Measurements from ENCODE around the gene DMAP1.

Gene DMAP1

GRCh38 chr1:44256762-44257554 lies 43.7 kb downstream of the DMAP1 start:
- DNase-seq, result no peak

DNA sequence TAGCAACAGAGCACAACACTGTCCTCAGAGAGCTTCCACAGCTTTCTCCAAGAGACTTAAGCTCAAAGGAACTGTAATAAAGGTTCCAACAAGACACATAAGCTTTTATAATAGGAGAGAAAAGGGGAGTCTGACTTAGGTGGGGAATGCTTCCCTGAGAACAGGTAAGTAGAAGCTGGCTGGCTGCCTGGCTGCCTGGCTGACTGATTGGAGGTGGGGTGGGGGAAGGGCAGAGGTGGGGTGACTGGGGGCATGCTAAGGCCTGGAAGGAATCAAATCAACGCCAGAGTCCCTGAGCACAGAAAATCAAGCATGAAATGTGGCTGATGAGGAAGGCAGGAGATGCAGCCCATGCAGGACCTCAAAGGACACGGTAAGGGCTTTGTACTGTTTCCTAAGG lies 45.8 kb downstream of the DMAP1 start:
- DNase-seq, result no peak

- DNase-seq, result no peak
Observed at GRCh38 chr1:44260792-44261170, 47.5 kb downstream of the DMAP1 start.

GRCh38 chr1:44261171-44261817 lies 48.0 kb downstream of the DMAP1 start:
- no peak for DNase-seq

DNA sequence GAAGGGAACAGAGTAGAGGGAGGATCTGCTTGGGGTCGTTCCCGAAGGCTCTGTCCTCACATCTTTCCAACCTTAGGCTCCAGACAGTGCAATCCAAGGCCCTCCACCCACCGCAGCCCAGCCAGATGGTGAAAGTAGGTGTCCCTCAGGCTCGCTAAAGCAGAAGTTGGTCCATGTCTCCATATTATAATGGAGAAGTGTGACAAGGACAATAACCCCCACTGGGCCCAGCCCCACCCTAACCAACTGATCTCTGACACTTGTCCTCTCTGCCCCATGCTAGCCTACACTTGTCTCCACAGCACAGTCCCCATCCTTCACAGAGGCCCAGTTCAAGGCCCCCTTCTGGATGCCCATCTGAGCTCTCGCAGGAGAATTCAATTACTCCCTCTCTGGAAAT lies 48.7 kb downstream of the DMAP1 start:
- no peak for DNase-seq

- no peak for DNase-seq
Observed at GRCh38 chr1:44262414-44262813, 49.1 kb downstream of the DMAP1 start.

GRCh38 chr1:44262816-44263567 lies 49.7 kb downstream of the DMAP1 start:
- DNase-seq, result no peak

DNA sequence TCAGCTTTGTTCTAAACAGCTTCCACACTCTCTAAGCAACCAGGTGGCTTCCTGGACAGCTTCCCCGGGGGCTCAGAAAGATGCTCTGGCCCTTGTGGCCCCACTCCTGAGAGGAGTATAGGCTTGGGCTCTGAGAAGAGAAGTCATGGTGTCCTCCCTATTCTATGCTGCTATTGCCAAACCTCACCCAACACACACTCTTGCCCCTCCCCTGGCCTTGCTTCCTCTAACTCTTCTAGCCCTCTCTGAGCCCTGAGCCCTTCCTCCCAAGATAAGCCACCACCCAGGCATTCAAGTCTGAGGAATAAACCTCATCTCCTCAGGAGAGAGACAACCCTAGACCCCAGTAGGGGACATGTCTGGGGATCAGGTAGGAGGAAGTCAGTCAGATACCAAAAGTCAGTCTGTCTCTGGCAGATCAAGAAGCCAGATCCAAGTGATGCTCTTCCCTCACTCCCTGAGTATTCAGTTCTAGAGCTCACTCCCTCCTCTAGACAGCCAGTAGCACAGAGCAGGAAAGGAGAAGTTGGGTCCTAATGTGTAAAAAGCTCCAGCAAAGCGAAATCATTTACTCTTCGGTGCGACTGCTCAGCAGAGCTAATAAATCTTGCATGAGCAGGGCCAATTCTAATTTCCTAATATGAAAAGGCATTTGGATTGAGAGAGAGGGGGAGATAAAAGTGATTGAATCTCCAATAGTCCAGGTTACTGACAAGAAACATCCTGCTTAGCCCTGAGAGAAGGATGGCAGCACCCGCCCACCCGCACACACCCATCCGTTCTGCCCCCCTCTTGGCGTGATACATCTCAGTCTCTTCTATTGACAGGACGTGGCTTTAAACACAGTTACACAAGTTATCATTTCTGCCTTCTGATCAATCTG lies 50.5 kb downstream of the DMAP1 start:
- no peak for DNase-seq

GRCh38 chr1:44264451-44264771 lies 51.1 kb downstream of the DMAP1 start:
- DNase-seq, result no peak

- DNase-seq, result no peak
Observed at GRCh38 chr1:44265656-44266358, 52.5 kb downstream of the DMAP1 start.

- no peak for DNase-seq
Observed at GRCh38 chr1:44266400-44267344, 53.4 kb downstream of the DMAP1 start.

- DNase-seq, result no peak
Observed at GRCh38 chr1:44267438-44267837, 54.2 kb downstream of the DMAP1 start.

DNA sequence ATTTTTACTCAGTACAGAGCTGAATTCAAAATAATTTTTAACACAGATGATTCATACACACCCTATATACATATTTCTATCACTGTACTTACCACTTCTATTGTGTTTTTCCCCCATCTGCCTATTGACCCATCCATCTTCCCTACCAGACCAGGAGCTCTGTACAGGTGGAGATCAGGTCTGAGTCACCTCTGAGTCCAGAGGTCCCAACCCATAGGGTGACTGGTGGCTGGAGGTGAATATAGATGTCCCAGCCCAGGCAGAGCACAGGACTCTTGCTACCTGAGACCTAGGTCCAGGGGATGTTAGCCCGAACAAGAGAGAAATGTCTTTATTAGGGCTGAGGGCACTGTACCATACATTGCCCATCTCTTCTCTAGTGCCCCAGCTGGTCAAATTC lies 54.8 kb downstream of the DMAP1 start:
- no peak for DNase-seq

All from stimulated activated naive CD4-positive, alpha-beta T cell treated with Interleukin-2 at 50 U/mL for 16 hours (primary cell).